Activated CD4-positive, alpha-beta T cell treated with anti-CD3 and anti-CD28 coated beads for 36 hours (primary cell): Measurements from ENCODE around the gene PHF20. TPM values are rescaled to one million over a fixed set of nuclear protein-coding genes. Genes with fewer than 3 reads are reported as not detected.

Experiments used
- ATAC-seq: fragments of 200-7000 bp; cut with Tn5 transposase; one replicate; pipeline ENCODE4 v1.10.0; 2021; ENCODE audit warnings: mild to moderate bottlenecking, moderate library complexity
- CTCF ChIA-PET: fragments of 350-600 bp; sonication (Branson Sonifier 250); formaldehyde crosslinking; loops from one replicate; lab custom pipeline; 2021; ENCODE audit warnings: antibody characterized with exemption; lab: Charles Lee
- POLR2A ChIA-PET: fragments of 350-600 bp; sonication (Branson Sonifier 250); formaldehyde crosslinking; loops from one replicate; lab custom pipeline; 2021; ENCODE audit warnings: antibody characterized with exemption, inconsistent platforms; lab: Charles Lee
- DNase-seq: peaks from one replicate; pipeline ENCODE4 v3.0.0-alpha.2; 2020
- H3K27ac Mint-ChIP-seq: one replicate; pipeline ENCODE4 v1.8.0; 2021; ENCODE audit warnings: mixed read lengths
- H3K27me3 Mint-ChIP-seq: one replicate; pipeline ENCODE4 v1.8.0; 2021; ENCODE audit warnings: mixed read lengths
- H3K36me3 Mint-ChIP-seq: one replicate; pipeline ENCODE4 v1.8.0; 2021; ENCODE audit warnings: low read depth, mixed read lengths
- H3K4me1 Mint-ChIP-seq: one replicate; pipeline ENCODE4 v1.8.0; 2021; ENCODE audit warnings: mixed read lengths
- H3K4me3 Mint-ChIP-seq: one replicate; pipeline ENCODE4 v1.8.0; 2021; ENCODE audit warnings: mild to moderate bottlenecking, moderate library complexity, mixed read lengths
- H3K9me3 Mint-ChIP-seq: one replicate; pipeline ENCODE4 v1.8.0; 2021; ENCODE audit warnings: low read depth, mixed read lengths
- intact Hi-C, 2 experiments: fragments of 100-400 bp; cut with DNase I in 1 of 2; cut with micrococcal nuclease in 1 of 2; formaldehyde crosslinking; loops; one replicate each; pipeline versions ENCODE4 v1.14.2 to v1.15.1; 2022 to 2024; cut with DNase I, micrococcal nuclease
- total RNA-seq, 2 experiments: library from RNA; stranded (reverse); gene quantifications; one replicate each; pipeline ENCODE4 v1.2.3, GENCODE V29; 2021

The PHF20 gene
- total RNA-seq, 2 experiments from 2014 or later = 54.3 to 61.6 TPM

DNA sequence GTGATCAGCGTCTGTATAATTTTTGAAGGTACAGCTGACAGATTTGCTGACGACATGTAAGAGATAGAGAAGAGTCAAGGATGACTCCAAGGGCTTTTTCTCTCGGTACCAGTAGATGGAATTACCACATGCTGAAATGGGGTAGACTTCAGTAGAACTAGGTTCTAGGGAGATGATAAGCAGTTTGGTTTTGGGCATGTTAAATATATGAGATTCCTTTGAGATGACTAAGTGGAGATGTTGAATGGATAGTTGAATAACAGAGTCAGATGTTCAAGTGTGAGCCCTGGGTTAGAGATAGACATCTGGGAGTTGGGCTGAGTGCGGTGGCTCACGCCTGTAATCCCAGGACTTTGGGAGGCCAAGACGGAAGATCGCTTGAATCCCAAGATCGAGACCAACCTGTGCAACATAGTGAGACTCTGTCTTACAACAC, 50.0 kb downstream of the PHF20 start:
- H3K27ac Mint-ChIP-seq = no peak overlapping the region
- no peaks in the 10 kb centered on the region for H3K9me3 Mint-ChIP-seq
- peaks cover 33% of the 10 kb centered on the region for H3K36me3 Mint-ChIP-seq
- POLR2A ChIA-PET = no interaction called here
- peaks cover 34% of the 10 kb centered on the region for H3K4me1 Mint-ChIP-seq
- DNase-seq = no peak
- H3K4me3 Mint-ChIP-seq = no peak overlapping the region
- H3K27me3 Mint-ChIP-seq = no peaks in the 10 kb centered on the region
- intact Hi-C loops = no loop called here
- no peak for ATAC-seq
- CTCF ChIA-PET = interaction anchor here (1.0 kb wide), 1 partner anchor 91 kb away, joined by 3 read pairs; no protein-coding TSS in a partner anchor

DNA sequence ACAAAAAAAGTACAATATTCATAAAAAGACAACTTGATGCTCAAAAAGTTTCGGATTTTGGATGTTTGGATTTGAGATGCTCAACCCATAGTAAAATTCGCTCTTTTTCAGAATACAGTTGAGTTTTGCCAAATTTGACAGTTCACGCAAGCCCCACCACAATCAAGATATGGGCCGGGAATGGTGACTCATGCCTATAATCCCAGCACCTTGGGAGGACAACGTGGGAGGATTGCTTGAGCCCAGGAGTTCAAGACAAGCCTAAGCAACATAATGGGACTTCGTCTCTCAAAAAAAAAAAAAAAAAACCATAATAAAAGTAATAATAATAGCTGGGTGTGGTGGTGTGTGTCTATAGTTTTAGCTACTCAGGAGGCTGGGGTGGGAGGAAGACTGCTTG, 51.3 kb downstream of the PHF20 start:
- DNase-seq (no peak), ATAC-seq (no peak)
- Mint-ChIP-seq H3K4me3 (no peak overlapping the region), H3K27ac (no peak overlapping the region), H3K9me3 (no peaks in the 10 kb centered on the region), H3K27me3 (no peaks in the 10 kb centered on the region), H3K36me3 (peaks cover 33% of the 10 kb centered on the region), H3K4me1 (peaks cover 34% of the 10 kb centered on the region)
- intact Hi-C loops = no loop called here
- CTCF ChIA-PET = interaction anchor here (1.6 kb wide), 1 partner anchor 131 kb away, joined by 4 read pairs; the partner anchor contains the start of gene SCAND1
- POLR2A ChIA-PET = no interaction called here

- Mint-ChIP-seq H3K36me3 (peaks cover 35% of the 10 kb centered on the region), H3K4me3 (no peak overlapping the region), H3K9me3 (no peaks in the 10 kb centered on the region), H3K27ac (no peak overlapping the region), H3K4me1 (peaks cover 27% of the 10 kb centered on the region), H3K27me3 (no peaks in the 10 kb centered on the region)
- ChIA-PET CTCF (interaction anchor here (1.6 kb wide), 1 partner anchor 131 kb away, joined by 4 read pairs; the partner anchor contains the start of gene SCAND1), POLR2A (no interaction called here)
- ATAC-seq = no peak
- no peak for DNase-seq
- intact Hi-C loops = no loop called here
Measured at GRCh38 chr20:35823937-35824336, 52.1 kb downstream of the PHF20 start.

DNA sequence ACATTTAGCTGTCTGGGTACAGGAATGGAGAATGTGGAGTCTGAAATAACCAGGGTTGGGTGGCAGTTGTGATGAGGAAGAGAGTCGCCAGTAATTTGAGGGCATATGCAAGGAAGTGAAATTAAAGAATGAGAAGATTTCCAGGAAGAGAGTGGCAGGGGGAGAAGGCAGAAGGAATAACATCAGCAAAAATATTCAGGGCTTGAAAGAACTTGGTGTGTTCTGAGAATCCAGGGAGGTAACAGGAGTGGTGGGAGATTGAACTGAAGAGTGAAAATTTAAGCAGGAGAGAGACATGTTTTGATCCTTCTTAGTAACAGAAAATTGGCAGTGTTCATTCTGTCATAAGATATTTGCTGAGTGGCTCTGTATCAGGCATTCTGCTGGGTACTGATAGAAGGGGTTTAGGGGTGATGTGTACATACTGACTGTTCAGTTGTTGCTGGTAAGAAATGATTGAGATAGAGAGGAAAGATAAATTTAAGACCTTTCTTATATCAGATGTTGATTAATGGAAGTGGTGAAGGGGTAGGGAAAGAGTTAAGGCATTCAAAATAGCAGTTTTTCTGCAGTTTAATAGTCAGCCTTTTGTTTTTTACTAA, 54.7 kb downstream of the PHF20 start:
- DNase-seq (no peak), ATAC-seq (no peak)
- no peaks in the 10 kb centered on the region for H3K27me3 Mint-ChIP-seq
- peaks cover 33% of the 10 kb centered on the region for H3K36me3 Mint-ChIP-seq
- H3K4me1 Mint-ChIP-seq = peaks cover 19% of the 10 kb centered on the region
- intact Hi-C loops = no loop called here
- H3K9me3 Mint-ChIP-seq = peaks cover 3% of the 10 kb centered on the region
- H3K4me3 Mint-ChIP-seq = no peak overlapping the region
- peak overlapping the region; percentile 48 for H3K27ac Mint-ChIP-seq
- ChIA-PET POLR2A (no interaction called here), CTCF (no interaction called here)

GRCh38 chr20:35828434-35828833, 56.6 kb downstream of the PHF20 start:
- Mint-ChIP-seq H3K27me3 (no peaks in the 10 kb centered on the region), H3K4me1 (peaks cover 30% of the 10 kb centered on the region), H3K36me3 (peaks cover 36% of the 10 kb centered on the region), H3K4me3 (no peak overlapping the region), H3K27ac (no peak overlapping the region), H3K9me3 (peaks cover 3% of the 10 kb centered on the region)
- intact Hi-C loops = no loop called here
- DNase-seq (no peak), ATAC-seq (no peak)
- ChIA-PET POLR2A (no interaction called here), CTCF (interaction anchor here (0.9 to 1.1 kb wide), 2 partner anchors 33 to 129 kb away, joined by 3 read pairs; partner anchors contain the start of genes NFS1 and ROMO1)

- DNase-seq = no peak
- H3K9me3 Mint-ChIP-seq = peaks cover 3% of the 10 kb centered on the region
- H3K27me3 Mint-ChIP-seq = no peaks in the 10 kb centered on the region
- ChIA-PET POLR2A (no interaction called here), CTCF (interaction anchor here (0.9 to 1.1 kb wide), 2 partner anchors 33 to 129 kb away, joined by 3 read pairs; partner anchors contain the start of genes NFS1 and ROMO1)
- intact Hi-C loops = no loop called here
- H3K4me1 Mint-ChIP-seq = peaks cover 33% of the 10 kb centered on the region
- peaks cover 35% of the 10 kb centered on the region for H3K36me3 Mint-ChIP-seq
- no peak overlapping the region for H3K4me3 Mint-ChIP-seq
- H3K27ac Mint-ChIP-seq = no peak overlapping the region
- no peak for ATAC-seq
Measured at GRCh38 chr20:35828916-35829315, 57.1 kb downstream of the PHF20 start.

DNA sequence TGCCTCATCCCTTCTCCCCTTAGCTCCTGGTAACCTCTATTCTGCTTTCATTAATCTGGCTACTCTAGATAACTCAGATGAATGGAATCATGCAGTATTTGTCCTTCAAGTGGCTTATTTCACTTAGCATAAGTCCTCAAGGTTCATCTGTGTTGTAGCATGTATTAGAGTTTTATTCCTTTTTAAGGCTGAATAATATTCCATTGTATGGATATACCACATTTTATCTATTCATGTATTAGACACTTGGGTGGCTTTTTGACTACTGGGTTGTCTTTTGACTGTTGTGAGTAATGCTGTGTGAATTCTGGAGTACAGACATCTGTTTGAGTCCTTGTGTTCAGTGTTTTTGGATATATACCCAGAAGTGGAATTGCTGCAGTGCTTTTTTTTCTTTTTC, 58.4 kb downstream of the PHF20 start:
- ChIA-PET CTCF (no interaction called here), POLR2A (interaction anchor here (1.0 kb wide), 1 partner anchor 88 kb away, joined by 3 read pairs; the partner anchor contains the start of gene RBM39)
- ATAC-seq (no peak), DNase-seq (no peak)
- Mint-ChIP-seq H3K9me3 (peaks cover 3% of the 10 kb centered on the region), H3K4me1 (peaks cover 41% of the 10 kb centered on the region), H3K4me3 (no peak overlapping the region), H3K27me3 (no peaks in the 10 kb centered on the region), H3K36me3 (peaks cover 30% of the 10 kb centered on the region), H3K27ac (no peak overlapping the region)
- intact Hi-C loops = no loop called here

- H3K36me3 Mint-ChIP-seq = peaks cover 30% of the 10 kb centered on the region
- ChIA-PET POLR2A (interaction anchor here (0.7 to 1.0 kb wide), 2 partner anchors 89 to 415 kb away, joined by 3 to 6 read pairs; partner anchors contain the start of gene RBM39), CTCF (no interaction called here)
- H3K27ac Mint-ChIP-seq = no peak overlapping the region
- peaks cover 3% of the 10 kb centered on the region for H3K9me3 Mint-ChIP-seq
- intact Hi-C loops = no loop called here
- no peaks in the 10 kb centered on the region for H3K27me3 Mint-ChIP-seq
- ATAC-seq (peak; percentile 77), DNase-seq (peak; percentile 28)
- no peak overlapping the region for H3K4me3 Mint-ChIP-seq
- peaks cover 43% of the 10 kb centered on the region for H3K4me1 Mint-ChIP-seq
Measured at GRCh38 chr20:35831029-35831428, 59.2 kb downstream of the PHF20 start.

GRCh38 chr20:35831971-35832370, 60.2 kb downstream of the PHF20 start:
- Mint-ChIP-seq H3K27ac (peak overlapping the region; percentile 39), H3K27me3 (no peaks in the 10 kb centered on the region), H3K4me3 (no peak overlapping the region), H3K4me1 (peaks cover 37% of the 10 kb centered on the region), H3K36me3 (peaks cover 25% of the 10 kb centered on the region), H3K9me3 (peaks cover 3% of the 10 kb centered on the region)
- CTCF ChIA-PET = no interaction called here
- intact Hi-C loops = no loop called here
- POLR2A ChIA-PET = no interaction called here
- DNase-seq (no peak), ATAC-seq (no peak)

- POLR2A ChIA-PET = no interaction called here
- peaks cover 27% of the 10 kb centered on the region for H3K36me3 Mint-ChIP-seq
- no peak overlapping the region for H3K4me3 Mint-ChIP-seq
Measured at GRCh38 chr20:35833241-35833640, 61.4 kb downstream of the PHF20 start.

GRCh38 chr20:35837577-35838195, 65.9 kb downstream of the PHF20 start:
- Mint-ChIP-seq H3K4me1 (peaks cover 38% of the 10 kb centered on the region), H3K27ac (no peak overlapping the region), H3K36me3 (peaks cover 15% of the 10 kb centered on the region), H3K27me3 (no peaks in the 10 kb centered on the region), H3K9me3 (peaks cover 4% of the 10 kb centered on the region), H3K4me3 (no peak overlapping the region)
- intact Hi-C loops = no loop called here
- DNase-seq = no peak
- CTCF ChIA-PET = interaction anchor here (0.7 to 1.0 kb wide), 2 partner anchors 236 to 497 kb away, joined by 3 read pairs; no protein-coding TSS in a partner anchor
- ATAC-seq = no peak
- POLR2A ChIA-PET = no interaction called here

More at GRCh38 chr20:35833241-35833640, 61.4 kb downstream of the PHF20 start:
- Mint-ChIP-seq H3K4me1 (peaks cover 39% of the 10 kb centered on the region), H3K27ac (no peak overlapping the region), H3K27me3 (no peaks in the 10 kb centered on the region), H3K9me3 (peaks cover 3% of the 10 kb centered on the region)
- intact Hi-C loops = no loop called here
- CTCF ChIA-PET = no interaction called here
- DNase-seq (no peak), ATAC-seq (no peak)
